HG03025 (cell line): Measurements from ENCODE around the gene PRKCH.
"Not testable (repeated sequence)": the region's sequence is repeated elsewhere in the genome, so short reads cannot be mapped to it uniquely, and the experiment has no call there.

ENCODE experiments used
- ATAC-seq: cut with Tn5 transposase; IDR thresholded peaks from one replicate; pipeline ENCODE4 v1.9.1; 2021; ENCODE audit warnings: mild to moderate bottlenecking, moderate library complexity; ENCODE audit not compliant: unreplicated experiment, low FRiP score

Gene PRKCH

DNA sequence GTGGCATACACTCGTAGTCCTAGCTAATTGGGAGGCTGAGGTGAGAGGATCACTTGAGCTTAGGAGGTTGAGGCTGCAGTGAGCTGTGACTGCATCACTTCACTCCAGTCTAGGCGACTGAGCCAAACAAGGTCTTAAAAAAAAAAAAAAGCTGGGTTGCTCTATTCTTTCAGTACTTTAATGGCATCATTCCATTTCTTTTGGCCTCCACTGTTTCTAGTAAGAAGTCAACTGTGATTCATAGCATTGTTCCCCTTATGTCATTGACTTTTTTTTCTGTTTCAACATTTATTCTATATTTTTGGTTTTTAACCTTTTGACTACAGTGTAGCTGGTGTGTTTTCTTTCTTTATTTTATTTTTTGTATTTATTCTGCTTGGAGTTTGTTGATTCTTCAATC, 16.7 kb upstream of the PRKCH start:
- ATAC-seq = no peak

- no peak for ATAC-seq
Observed at GRCh38 chr14:61308198-61308597, 13.2 kb upstream of the PRKCH start.

- not testable (repeated sequence) for ATAC-seq
Observed at GRCh38 chr14:61308701-61309100, 12.7 kb upstream of the PRKCH start.

GRCh38 chr14:61315313-61315712, 6.1 kb upstream of the PRKCH start:
- no peak for ATAC-seq

- no peak for ATAC-seq
Observed at GRCh38 chr14:61319086-61319485, 2.3 kb upstream of the PRKCH start.

GRCh38 chr14:61319706-61320105, 1.7 kb upstream of the PRKCH start:
- no peak for ATAC-seq

DNA sequence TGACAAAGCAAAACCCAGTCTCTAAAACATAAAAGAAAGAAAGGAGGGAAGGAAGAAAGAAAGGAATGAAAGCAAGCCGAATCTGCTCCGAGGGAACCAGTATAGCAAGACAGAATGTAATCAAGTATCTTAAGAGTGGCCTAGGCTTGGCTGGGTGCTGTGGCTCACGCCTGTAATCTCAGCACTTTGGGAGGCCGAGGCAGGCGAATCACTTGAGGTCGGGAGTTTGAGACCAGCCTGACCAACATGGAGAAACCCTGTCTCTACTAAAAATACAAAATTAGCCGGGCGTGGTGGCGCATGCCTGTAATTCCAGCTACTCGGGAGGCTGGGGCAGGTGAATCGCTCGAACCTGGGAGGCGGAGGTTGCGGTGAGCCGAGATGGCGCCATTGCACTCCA, 1.2 kb upstream of the PRKCH start:
- not testable (repeated sequence) for ATAC-seq

DNA sequence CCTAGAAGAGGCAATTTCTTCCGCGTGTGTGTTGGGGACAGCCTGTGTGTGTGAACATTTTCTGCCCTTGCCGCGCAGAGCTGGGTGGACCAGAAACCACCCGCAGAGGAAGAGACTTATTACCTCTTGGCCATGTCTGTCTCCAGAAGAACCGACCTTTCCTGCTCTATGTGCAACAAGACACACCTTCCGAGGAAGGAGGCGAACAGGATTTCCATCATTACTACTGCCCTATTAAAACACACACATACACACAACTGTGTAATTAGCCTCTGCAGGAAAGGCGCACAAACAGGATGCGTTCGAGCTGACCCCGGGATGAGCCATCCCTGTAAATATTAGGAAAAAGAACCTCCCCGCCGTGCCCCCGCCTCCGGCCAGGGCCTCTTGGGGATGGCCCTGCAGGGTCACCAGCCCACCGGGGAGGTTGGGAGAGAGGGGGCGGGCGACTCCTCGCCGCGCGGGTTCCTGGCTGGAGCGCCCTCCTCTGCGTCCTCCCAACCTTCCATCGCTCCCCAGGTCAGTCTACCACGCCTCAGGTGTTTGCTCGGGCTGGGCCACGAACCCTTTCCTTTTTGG, 484 bp upstream of the PRKCH start:
- ATAC-seq = no peak

DNA sequence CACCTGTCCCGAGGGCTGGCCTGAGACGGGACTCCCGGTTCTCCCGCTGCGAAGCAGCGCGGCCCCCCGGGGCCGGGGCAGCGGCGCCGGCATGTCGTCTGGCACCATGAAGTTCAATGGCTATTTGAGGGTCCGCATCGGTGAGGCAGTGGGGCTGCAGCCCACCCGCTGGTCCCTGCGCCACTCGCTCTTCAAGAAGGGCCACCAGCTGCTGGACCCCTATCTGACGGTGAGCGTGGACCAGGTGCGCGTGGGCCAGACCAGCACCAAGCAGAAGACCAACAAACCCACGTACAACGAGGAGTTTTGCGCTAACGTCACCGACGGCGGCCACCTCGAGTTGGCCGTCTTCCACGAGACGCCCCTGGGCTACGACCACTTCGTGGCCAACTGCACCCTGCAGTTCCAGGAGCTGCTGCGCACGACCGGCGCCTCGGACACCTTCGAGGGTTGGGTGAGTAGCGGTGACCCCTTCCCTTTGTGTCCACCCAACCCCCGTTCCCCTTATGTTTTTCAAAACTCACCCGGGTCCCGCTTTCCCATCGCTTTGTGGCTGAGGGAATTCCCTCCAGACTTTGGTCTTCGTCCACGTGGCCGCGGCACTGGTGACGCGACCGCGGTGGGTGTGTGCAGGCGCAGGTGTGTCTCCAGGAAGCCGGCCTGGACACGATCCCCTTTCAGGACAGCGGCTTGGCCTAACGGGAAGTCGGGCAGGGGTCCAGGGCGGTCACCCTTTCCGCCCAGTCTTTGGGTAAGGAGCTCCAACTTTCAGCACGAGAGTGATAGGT, 826 bp downstream of the PRKCH start:
- no peak for ATAC-seq

- no peak for ATAC-seq
Observed at GRCh38 chr14:61322799-61323290, 1.5 kb downstream of the PRKCH start.

- no peak for ATAC-seq
Observed at GRCh38 chr14:61323970-61324369, 2.6 kb downstream of the PRKCH start.

GRCh38 chr14:61325166-61325565, 3.8 kb downstream of the PRKCH start:
- no peak for ATAC-seq

DNA sequence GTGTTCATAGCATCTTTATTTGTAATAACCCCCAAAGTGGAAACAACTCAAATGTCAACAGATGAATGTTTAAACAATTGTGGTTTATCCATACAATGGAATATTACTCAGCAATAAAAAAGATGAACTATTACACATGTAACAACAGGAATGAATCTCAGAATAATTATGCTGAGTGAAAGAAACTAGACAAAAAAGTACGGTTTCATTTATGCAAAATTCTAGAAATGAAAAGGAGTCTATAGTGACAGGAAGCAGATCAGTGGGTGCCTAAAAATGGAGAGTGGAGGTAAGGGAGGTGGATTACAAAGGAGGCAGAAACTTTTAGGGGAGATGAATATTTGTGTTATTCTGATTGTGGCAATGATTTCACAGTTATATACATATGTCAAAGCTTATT, 4.8 kb downstream of the PRKCH start:
- ATAC-seq = no peak

DNA sequence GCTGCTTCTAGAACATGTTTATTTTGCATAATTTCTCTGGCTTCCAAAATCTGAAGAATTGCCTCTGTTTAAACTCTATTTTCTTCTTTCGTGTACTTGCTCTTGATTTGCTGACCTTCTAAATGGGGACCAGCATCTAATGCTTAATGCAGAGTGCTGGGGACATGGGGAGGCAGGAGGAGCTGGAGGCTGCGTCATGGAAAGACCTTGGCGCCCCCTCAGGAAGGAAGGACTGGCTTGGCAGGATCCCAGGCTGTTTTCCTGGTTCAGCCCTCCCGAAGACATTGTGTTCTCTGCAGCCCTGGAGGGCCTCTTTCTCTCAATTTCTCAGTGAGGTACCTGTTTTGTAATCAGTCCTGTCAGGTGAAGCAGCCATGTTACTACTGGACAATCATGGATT, 5.5 kb downstream of the PRKCH start:
- ATAC-seq = no peak

- no peak for ATAC-seq
Observed at GRCh38 chr14:61328626-61329262, 7.4 kb downstream of the PRKCH start.

DNA sequence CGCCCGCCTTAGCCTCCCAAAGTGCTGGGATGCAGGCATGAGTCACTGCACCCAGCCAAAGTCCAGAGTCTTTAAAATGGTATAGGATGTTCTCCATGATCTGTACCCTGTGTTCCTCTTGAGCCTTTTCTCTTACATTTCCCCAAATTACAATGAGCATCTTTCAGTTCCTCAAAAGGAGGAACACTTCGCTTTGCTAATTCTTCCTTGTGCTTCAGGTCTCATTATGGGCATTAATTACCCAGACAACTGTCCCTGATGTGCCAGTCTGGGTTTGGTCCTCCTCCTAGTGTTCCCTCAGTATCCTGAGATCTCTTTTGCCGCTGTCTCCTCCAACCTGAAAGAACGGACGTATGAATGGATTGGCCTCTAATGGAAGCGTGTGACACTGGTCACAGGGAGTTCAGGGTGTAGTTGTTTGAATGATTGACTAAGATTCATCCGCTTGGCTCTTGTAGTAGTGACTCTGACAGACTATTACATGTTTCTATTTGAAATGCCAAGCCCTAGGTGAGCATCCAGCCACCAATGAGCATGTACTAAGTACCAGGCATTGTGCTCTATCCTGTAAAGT, 8.2 kb downstream of the PRKCH start:
- ATAC-seq = no peak

DNA sequence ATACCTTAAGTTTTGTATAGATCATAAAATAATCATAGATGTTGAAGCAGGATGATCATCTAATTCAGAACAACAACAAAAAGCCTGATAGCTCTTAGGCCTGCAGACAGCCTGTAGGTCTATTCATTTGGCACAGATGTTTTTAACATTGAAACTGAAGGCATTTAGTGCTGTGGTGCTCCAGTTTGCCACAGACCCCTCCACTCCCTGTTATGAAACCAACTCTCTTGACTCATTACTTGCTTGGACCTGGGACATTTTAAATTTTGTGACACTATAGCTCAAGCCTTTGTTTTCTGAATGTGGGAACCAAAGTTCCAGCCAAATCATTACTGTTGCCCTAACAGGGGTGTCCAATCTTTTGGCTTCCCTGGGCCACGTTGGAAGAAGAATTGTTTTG, 9.1 kb downstream of the PRKCH start:
- ATAC-seq = no peak

GRCh38 chr14:61331992-61332657, 10.7 kb downstream of the PRKCH start:
- no peak for ATAC-seq

GRCh38 chr14:61332658-61333029, 11.3 kb downstream of the PRKCH start:
- no peak for ATAC-seq

- ATAC-seq = no peak
Observed at GRCh38 chr14:61333087-61333486, 11.7 kb downstream of the PRKCH start.

DNA sequence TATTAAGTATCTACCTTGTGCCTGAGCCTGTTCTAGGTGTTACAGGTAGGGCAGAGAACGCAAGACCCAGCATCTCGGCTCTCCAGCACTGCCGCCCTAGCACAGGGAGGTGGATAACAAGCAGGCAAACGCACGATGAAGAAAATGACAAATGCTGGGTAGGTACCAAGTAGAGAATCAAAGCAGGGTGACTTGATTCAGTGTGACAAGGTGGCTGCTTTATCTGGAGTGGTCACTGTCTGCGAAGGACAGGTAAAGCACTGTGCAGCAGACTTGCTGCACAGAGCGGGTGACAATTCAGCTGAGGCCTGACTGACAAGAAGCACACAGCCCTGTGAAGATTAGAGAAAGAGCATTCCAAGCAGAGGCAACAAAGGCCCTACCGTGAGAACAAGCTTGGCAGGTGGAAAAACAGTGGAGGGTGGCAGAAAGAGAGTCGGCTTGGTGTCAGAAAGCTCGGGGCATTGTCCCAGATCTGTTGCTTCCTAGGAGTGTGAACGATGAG, 12.9 kb downstream of the PRKCH start:
- ATAC-seq = no peak
